IPS-NIHi7 (cell line): ENCODE results near the gene NLRC5.
"Not testable (repeated sequence)": the region's sequence is repeated elsewhere in the genome, so short reads cannot be mapped to it uniquely, and the experiment has no call there.

Experiments
- DNase-seq: peaks from one replicate; pipeline ENCODE4 v3.0.0; 2012; ENCODE audit warnings: mixed read lengths; ENCODE audit errors: extremely low spot score

Gene NLRC5

GRCh38 chr16:56980792-56981724 is 8.3 kb upstream of the NLRC5 start:
- no peak for DNase-seq

- DNase-seq = no peak
Observed at GRCh38 chr16:56981729-56982271, 7.6 kb upstream of the NLRC5 start.

GRCh38 chr16:56982695-56983094 is 6.7 kb upstream of the NLRC5 start:
- no peak for DNase-seq

GRCh38 chr16:56983211-56983751 is 6.1 kb upstream of the NLRC5 start:
- DNase-seq = no peak

- DNase-seq = no peak
Observed at GRCh38 chr16:56984639-56985038, 4.7 kb upstream of the NLRC5 start.

GRCh38 chr16:56985288-56985961 is 3.9 kb upstream of the NLRC5 start:
- DNase-seq = no peak

GRCh38 chr16:56985962-56986360 is 3.4 kb upstream of the NLRC5 start:
- DNase-seq = no peak

GRCh38 chr16:56986361-56986760 is 3.0 kb upstream of the NLRC5 start:
- DNase-seq = no peak

GRCh38 chr16:56986908-56987307 is 2.4 kb upstream of the NLRC5 start:
- not testable (repeated sequence) for DNase-seq

- no peak for DNase-seq
Observed at GRCh38 chr16:56987692-56988091, 1.7 kb upstream of the NLRC5 start.

GRCh38 chr16:56988161-56988947 is 1.0 kb upstream of the NLRC5 start:
- DNase-seq = no peak

- DNase-seq = no peak
Observed at GRCh38 chr16:56989988-56990387, 631 bp downstream of the NLRC5 start.

GRCh38 chr16:56990407-56991286 is 1.3 kb downstream of the NLRC5 start:
- DNase-seq = no peak

- not testable (repeated sequence) for DNase-seq
Observed at GRCh38 chr16:56992431-56992830, 3.1 kb downstream of the NLRC5 start.

GRCh38 chr16:56993204-56993603 is 3.8 kb downstream of the NLRC5 start:
- no peak for DNase-seq

GRCh38 chr16:56994311-56994710 is 5.0 kb downstream of the NLRC5 start:
- no peak for DNase-seq

- DNase-seq = no peak
Observed at GRCh38 chr16:56995136-56995805, 5.9 kb downstream of the NLRC5 start.

- no peak for DNase-seq
Observed at GRCh38 chr16:56997264-56997663, 7.9 kb downstream of the NLRC5 start.

GRCh38 chr16:56997931-56998330 is 8.6 kb downstream of the NLRC5 start:
- no peak for DNase-seq

- no peak for DNase-seq
Observed at GRCh38 chr16:56998352-56998751, 9.0 kb downstream of the NLRC5 start.
